ENCODE data around the gene PSIP1. TPM values are rescaled to one million over a fixed set of nuclear protein-coding genes. Genes with fewer than 3 reads are reported as not detected.

The PSIP1 gene
- total and polyA plus RNA-seq, 9 donors: 42.0 to 116 (median 81.3) TPM

GRCh38 chr9:15484802-15485201 lies 26.0 kb downstream of the PSIP1 start:
- no CpG with 5 or more reads among the region's 6 CpGs for WGBS (ENCODE audit: insufficient coverage)
- peaks cover 9% of the 10 kb centered on the region for H3K36me3 ChIP-seq (ENCODE audit: control insufficient read depth, insufficient read depth, low read length)

GRCh38 chr9:15482146-15482545 lies 28.6 kb downstream of the PSIP1 start:
- Histone ChIP-seq H3K4me3 (ENCODE audit: low read length) (no peak overlapping the region), H3K4me1 (ENCODE audit: control insufficient read depth, insufficient read depth, low read length) (no peaks in the 10 kb centered on the region), H3K9me3 (replicated peaks; ENCODE audit: control insufficient read depth, low read depth, low read length) (no peaks in the 10 kb centered on the region), H3K27ac (ENCODE audit: low read length) (no peak overlapping the region), H3K27me3 (ENCODE audit: control insufficient read depth, insufficient read depth, low read length) (no peaks in the 10 kb centered on the region), H3K36me3 (ENCODE audit: control insufficient read depth, insufficient read depth, low read length) (peaks cover 14% of the 10 kb centered on the region)
- DNase-seq: no peak
- no CpG with 5 or more reads among the region's 1 CpG for WGBS (ENCODE audit: insufficient coverage)

More at GRCh38 chr9:15484802-15485201, 26.0 kb downstream of the PSIP1 start:
- no peak for DNase-seq
- no peaks in the 10 kb centered on the region for H3K4me1 ChIP-seq (ENCODE audit: control insufficient read depth, insufficient read depth, low read length)
- H3K27ac ChIP-seq (ENCODE audit: low read length): no peak overlapping the region
- H3K27me3 ChIP-seq (ENCODE audit: control insufficient read depth, insufficient read depth, low read length): no peaks in the 10 kb centered on the region
- H3K9me3 ChIP-seq (replicated peaks; ENCODE audit: control insufficient read depth, low read depth, low read length): no peaks in the 10 kb centered on the region
- no peak overlapping the region for H3K4me3 ChIP-seq (ENCODE audit: low read length)

- WGBS (ENCODE audit: insufficient coverage): no CpG with 5 or more reads among the region's 1 CpG
Measured at GRCh38 chr9:15480028-15480427, 30.7 kb downstream of the PSIP1 start.

GRCh38 chr9:15475923-15476536 lies 34.7 kb downstream of the PSIP1 start:
- no peaks in the 10 kb centered on the region for H3K27me3 ChIP-seq (ENCODE audit: control insufficient read depth, insufficient read depth, low read length)
- WGBS (ENCODE audit: insufficient coverage): 89% methylated on average over 4 of the region's 8 CpGs
- no peak for DNase-seq
- peaks cover 15% of the 10 kb centered on the region for H3K36me3 ChIP-seq (ENCODE audit: control insufficient read depth, insufficient read depth, low read length)
- H3K27ac ChIP-seq (ENCODE audit: low read length): no peak overlapping the region
- H3K4me3 ChIP-seq (ENCODE audit: low read length): no peak overlapping the region
- no peaks in the 10 kb centered on the region for H3K4me1 ChIP-seq (ENCODE audit: control insufficient read depth, insufficient read depth, low read length)
- H3K9me3 ChIP-seq (replicated peaks; ENCODE audit: control insufficient read depth, low read depth, low read length): no peaks in the 10 kb centered on the region

More at GRCh38 chr9:15480028-15480427, 30.7 kb downstream of the PSIP1 start:
- DNase-seq: no peak
- Histone ChIP-seq H3K27me3 (ENCODE audit: control insufficient read depth, insufficient read depth, low read length) (no peaks in the 10 kb centered on the region), H3K36me3 (ENCODE audit: control insufficient read depth, insufficient read depth, low read length) (peaks cover 20% of the 10 kb centered on the region), H3K4me1 (ENCODE audit: control insufficient read depth, insufficient read depth, low read length) (no peaks in the 10 kb centered on the region), H3K9me3 (replicated peaks; ENCODE audit: control insufficient read depth, low read depth, low read length) (no peaks in the 10 kb centered on the region), H3K27ac (ENCODE audit: low read length) (no peak overlapping the region), H3K4me3 (ENCODE audit: low read length) (no peak overlapping the region)

- Histone ChIP-seq H3K4me1 (ENCODE audit: control insufficient read depth, insufficient read depth, low read length) (no peaks in the 10 kb centered on the region), H3K4me3 (ENCODE audit: low read length) (no peak overlapping the region), H3K27me3 (ENCODE audit: control insufficient read depth, insufficient read depth, low read length) (no peaks in the 10 kb centered on the region), H3K27ac (ENCODE audit: low read length) (no peak overlapping the region), H3K9me3 (replicated peaks; ENCODE audit: control insufficient read depth, low read depth, low read length) (no peaks in the 10 kb centered on the region), H3K36me3 (ENCODE audit: control insufficient read depth, insufficient read depth, low read length) (peaks cover 14% of the 10 kb centered on the region)
- no CpG with 5 or more reads among the region's 2 CpGs for WGBS (ENCODE audit: insufficient coverage)
- DNase-seq: no peak
Measured at GRCh38 chr9:15469862-15470261, 40.9 kb downstream of the PSIP1 start.

- Histone ChIP-seq H3K4me1 (ENCODE audit: control insufficient read depth, insufficient read depth, low read length) (no peaks in the 10 kb centered on the region), H3K9me3 (replicated peaks; ENCODE audit: control insufficient read depth, low read depth, low read length) (no peaks in the 10 kb centered on the region), H3K36me3 (ENCODE audit: control insufficient read depth, insufficient read depth, low read length) (peaks cover 14% of the 10 kb centered on the region), H3K27me3 (ENCODE audit: control insufficient read depth, insufficient read depth, low read length) (no peaks in the 10 kb centered on the region), H3K4me3 (ENCODE audit: low read length) (no peak overlapping the region), H3K27ac (ENCODE audit: low read length) (no peak overlapping the region)
- peak; percentile 8 for DNase-seq
- WGBS (ENCODE audit: insufficient coverage): no CpG with 5 or more reads among the region's 1 CpG
Measured at GRCh38 chr9:15469406-15469805, 41.4 kb downstream of the PSIP1 start.

GRCh38 chr9:15468145-15468544 lies 42.6 kb downstream of the PSIP1 start:
- no CpG with 5 or more reads among the region's 3 CpGs for WGBS (ENCODE audit: insufficient coverage)
- peaks cover 17% of the 10 kb centered on the region for H3K36me3 ChIP-seq (ENCODE audit: control insufficient read depth, insufficient read depth, low read length)

GRCh38 chr9:15461601-15462000 lies 49.2 kb downstream of the PSIP1 start:
- peaks cover 20% of the 10 kb centered on the region for H3K36me3 ChIP-seq (ENCODE audit: control insufficient read depth, insufficient read depth, low read length)
- H3K4me3 ChIP-seq (ENCODE audit: low read length): no peak overlapping the region
- no CpG with 5 or more reads among the region's 2 CpGs for WGBS (ENCODE audit: insufficient coverage)
- no peaks in the 10 kb centered on the region for H3K9me3 ChIP-seq (replicated peaks; ENCODE audit: control insufficient read depth, low read depth, low read length)
- H3K27me3 ChIP-seq (ENCODE audit: control insufficient read depth, insufficient read depth, low read length): no peaks in the 10 kb centered on the region
- no peak for DNase-seq
- no peak overlapping the region for H3K27ac ChIP-seq (ENCODE audit: low read length)
- no peaks in the 10 kb centered on the region for H3K4me1 ChIP-seq (ENCODE audit: control insufficient read depth, insufficient read depth, low read length)

More at GRCh38 chr9:15468145-15468544, 42.6 kb downstream of the PSIP1 start:
- no peak overlapping the region for H3K4me3 ChIP-seq (ENCODE audit: low read length)
- H3K9me3 ChIP-seq (replicated peaks; ENCODE audit: control insufficient read depth, low read depth, low read length): no peaks in the 10 kb centered on the region
- no peak overlapping the region for H3K27ac ChIP-seq (ENCODE audit: low read length)
- no peaks in the 10 kb centered on the region for H3K27me3 ChIP-seq (ENCODE audit: control insufficient read depth, insufficient read depth, low read length)
- no peak for DNase-seq
- no peaks in the 10 kb centered on the region for H3K4me1 ChIP-seq (ENCODE audit: control insufficient read depth, insufficient read depth, low read length)

- WGBS (ENCODE audit: insufficient coverage): no CpG with 5 or more reads among the region's 8 CpGs
- H3K36me3 ChIP-seq (ENCODE audit: control insufficient read depth, insufficient read depth, low read length): peaks cover 17% of the 10 kb centered on the region
Measured at GRCh38 chr9:15461056-15461455, 49.7 kb downstream of the PSIP1 start.

GRCh38 chr9:15453956-15454355 lies 56.8 kb downstream of the PSIP1 start:
- no CpG with 5 or more reads among the region's 5 CpGs for WGBS (ENCODE audit: insufficient coverage)

More at GRCh38 chr9:15461056-15461455, 49.7 kb downstream of the PSIP1 start:
- no peaks in the 10 kb centered on the region for H3K9me3 ChIP-seq (replicated peaks; ENCODE audit: control insufficient read depth, low read depth, low read length)
- no peak overlapping the region for H3K4me3 ChIP-seq (ENCODE audit: low read length)
- H3K4me1 ChIP-seq (ENCODE audit: control insufficient read depth, insufficient read depth, low read length): no peaks in the 10 kb centered on the region
- no peak for DNase-seq
- no peaks in the 10 kb centered on the region for H3K27me3 ChIP-seq (ENCODE audit: control insufficient read depth, insufficient read depth, low read length)
- no peak overlapping the region for H3K27ac ChIP-seq (ENCODE audit: low read length)

GRCh38 chr9:15444141-15444540 lies 66.6 kb downstream of the PSIP1 start:
- DNase-seq: no peak
- peaks cover 44% of the 10 kb centered on the region for H3K36me3 ChIP-seq (ENCODE audit: control insufficient read depth, insufficient read depth, low read length)

More at GRCh38 chr9:15453956-15454355, 56.8 kb downstream of the PSIP1 start:
- no peaks in the 10 kb centered on the region for H3K9me3 ChIP-seq (replicated peaks; ENCODE audit: control insufficient read depth, low read depth, low read length)
- H3K4me3 ChIP-seq (ENCODE audit: low read length): no peak overlapping the region
- DNase-seq: no peak
- no peaks in the 10 kb centered on the region for H3K27me3 ChIP-seq (ENCODE audit: control insufficient read depth, insufficient read depth, low read length)
- no peaks in the 10 kb centered on the region for H3K4me1 ChIP-seq (ENCODE audit: control insufficient read depth, insufficient read depth, low read length)
- no peak overlapping the region for H3K27ac ChIP-seq (ENCODE audit: low read length)
- H3K36me3 ChIP-seq (ENCODE audit: control insufficient read depth, insufficient read depth, low read length): peaks cover 32% of the 10 kb centered on the region

More at GRCh38 chr9:15444141-15444540, 66.6 kb downstream of the PSIP1 start:
- no peaks in the 10 kb centered on the region for H3K4me1 ChIP-seq (ENCODE audit: control insufficient read depth, insufficient read depth, low read length)
- no peak overlapping the region for H3K27ac ChIP-seq (ENCODE audit: low read length)
- H3K27me3 ChIP-seq (ENCODE audit: control insufficient read depth, insufficient read depth, low read length): no peaks in the 10 kb centered on the region
- WGBS (ENCODE audit: insufficient coverage): no CpG with 5 or more reads among the region's 3 CpGs
- H3K9me3 ChIP-seq (replicated peaks; ENCODE audit: control insufficient read depth, low read depth, low read length): no peaks in the 10 kb centered on the region
- no peak overlapping the region for H3K4me3 ChIP-seq (ENCODE audit: low read length)

Data from muscle of leg (tissue), 11 donors.